A673 (cell line): Measurements from ENCODE around the gene ABI3BP.

ENCODE experiments used
- EZH2 ChIP-seq: fragments of 200-600 bp; sonication (generic); IDR thresholded peaks from 2 replicates; pipeline ENCODE4 v1.6.1; 2017; ENCODE audit warnings: borderline replicate concordance, low read depth, mild to moderate bottlenecking, mixed read lengths, antibody characterized with exemption, low read length; ENCODE audit not compliant: poor library complexity, severe bottlenecking
- TF ChIP-seq, protein P1 (sequence below): fragments of 300-800, 200-600 bp; sonication (generic); conservative IDR thresholded peaks from 2 replicates; pipeline ENCODE4 v1.5.1; 2017; ENCODE audit warnings: low read depth, mild to moderate bottlenecking, antibody characterized with exemption, low read length, moderate library complexity, mixed read lengths

DNA sequence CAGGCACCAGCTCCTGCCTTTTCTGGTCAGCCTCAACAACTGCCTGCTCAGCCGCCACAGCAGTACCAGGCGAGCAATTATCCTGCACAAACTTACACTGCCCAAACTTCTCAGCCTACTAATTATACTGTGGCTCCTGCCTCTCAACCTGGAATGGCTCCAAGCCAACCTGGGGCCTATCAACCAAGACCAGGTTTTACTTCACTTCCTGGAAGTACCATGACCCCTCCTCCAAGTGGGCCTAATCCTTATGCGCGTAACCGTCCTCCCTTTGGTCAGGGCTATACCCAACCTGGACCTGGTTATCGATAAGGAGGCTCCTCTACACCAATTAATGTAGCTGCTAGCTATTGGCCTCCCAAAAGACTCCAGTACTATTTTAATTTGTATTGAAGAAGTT lies 245.0 kb downstream of the ABI3BP start:
- TF ChIP-seq, protein P1, sequence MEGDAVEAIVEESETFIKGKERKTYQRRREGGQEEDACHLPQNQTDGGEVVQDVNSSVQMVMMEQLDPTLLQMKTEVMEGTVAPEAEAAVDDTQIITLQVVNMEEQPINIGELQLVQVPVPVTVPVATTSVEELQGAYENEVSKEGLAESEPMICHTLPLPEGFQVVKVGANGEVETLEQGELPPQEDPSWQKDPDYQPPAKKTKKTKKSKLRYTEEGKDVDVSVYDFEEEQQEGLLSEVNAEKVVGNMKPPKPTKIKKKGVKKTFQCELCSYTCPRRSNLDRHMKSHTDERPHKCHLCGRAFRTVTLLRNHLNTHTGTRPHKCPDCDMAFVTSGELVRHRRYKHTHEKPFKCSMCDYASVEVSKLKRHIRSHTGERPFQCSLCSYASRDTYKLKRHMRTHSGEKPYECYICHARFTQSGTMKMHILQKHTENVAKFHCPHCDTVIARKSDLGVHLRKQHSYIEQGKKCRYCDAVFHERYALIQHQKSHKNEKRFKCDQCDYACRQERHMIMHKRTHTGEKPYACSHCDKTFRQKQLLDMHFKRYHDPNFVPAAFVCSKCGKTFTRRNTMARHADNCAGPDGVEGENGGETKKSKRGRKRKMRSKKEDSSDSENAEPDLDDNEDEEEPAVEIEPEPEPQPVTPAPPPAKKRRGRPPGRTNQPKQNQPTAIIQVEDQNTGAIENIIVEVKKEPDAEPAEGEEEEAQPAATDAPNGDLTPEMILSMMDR: no peak
- TF ChIP-seq EZH2: no peak
